ENCODE data around the gene CST9. TPM values are rescaled to one million over a fixed set of nuclear protein-coding genes. Genes with fewer than 3 reads are reported as not detected.

CST9 gene
- total and polyA plus RNA-seq, 2 of the 13 experiments (the other 11 are each of a cell fraction or from before 2014, with no cell fraction given): 0.07 TPM; not detected in 1

GRCh38 chr20:23634985-23635767, 29.5 kb upstream of the CST9 start (continued):
- TF ChIP-seq, protein P1, sequence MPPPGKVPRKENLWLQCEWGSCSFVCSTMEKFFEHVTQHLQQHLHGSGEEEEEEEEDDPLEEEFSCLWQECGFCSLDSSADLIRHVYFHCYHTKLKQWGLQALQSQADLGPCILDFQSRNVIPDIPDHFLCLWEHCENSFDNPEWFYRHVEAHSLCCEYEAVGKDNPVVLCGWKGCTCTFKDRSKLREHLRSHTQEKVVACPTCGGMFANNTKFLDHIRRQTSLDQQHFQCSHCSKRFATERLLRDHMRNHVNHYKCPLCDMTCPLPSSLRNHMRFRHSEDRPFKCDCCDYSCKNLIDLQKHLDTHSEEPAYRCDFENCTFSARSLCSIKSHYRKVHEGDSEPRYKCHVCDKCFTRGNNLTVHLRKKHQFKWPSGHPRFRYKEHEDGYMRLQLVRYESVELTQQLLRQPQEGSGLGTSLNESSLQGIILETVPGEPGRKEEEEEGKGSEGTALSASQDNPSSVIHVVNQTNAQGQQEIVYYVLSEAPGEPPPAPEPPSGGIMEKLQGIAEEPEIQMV (CRISPR knock-in tag; IDR thresholded peaks at IDR 0.05; ENCODE audit: low read depth): no peak
- 0 out of 2 replicates have a peak, but pooled peaks have one; percentile 14 for TF ChIP-seq ZBTB7A (CRISPR knock-in tag; IDR thresholded peaks at IDR 0.05)
- TF ChIP-seq SMAD3 (CRISPR knock-in tag; IDR thresholded peaks at IDR 0.05): no peak
- no peak for TF ChIP-seq ZNF441 (CRISPR knock-in tag; IDR thresholded peaks at IDR 0.05; ENCODE audit: borderline replicate concordance)
- TF ChIP-seq, protein P2, sequence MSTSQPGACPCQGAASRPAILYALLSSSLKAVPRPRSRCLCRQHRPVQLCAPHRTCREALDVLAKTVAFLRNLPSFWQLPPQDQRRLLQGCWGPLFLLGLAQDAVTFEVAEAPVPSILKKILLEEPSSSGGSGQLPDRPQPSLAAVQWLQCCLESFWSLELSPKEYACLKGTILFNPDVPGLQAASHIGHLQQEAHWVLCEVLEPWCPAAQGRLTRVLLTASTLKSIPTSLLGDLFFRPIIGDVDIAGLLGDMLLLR (CRISPR knock-in tag; IDR thresholded peaks at IDR 0.05): no peak
- TF ChIP-seq TAF15 (IDR thresholded peaks at IDR 0.05; ENCODE audit: low read depth, low read length, poor library complexity, severe bottlenecking): no peak
- TF ChIP-seq ZNF772 (CRISPR knock-in tag; IDR thresholded peaks at IDR 0.05): no peak
- TF ChIP-seq HMGA1 (CRISPR knock-in tag; conservative IDR thresholded peaks at IDR 0.05): no peak
- TF ChIP-seq ADNP (CRISPR knock-in tag; IDR thresholded peaks at IDR 0.05): no peak
- TF ChIP-seq JUNB (CRISPR knock-in tag; IDR thresholded peaks at IDR 0.05; ENCODE audit: borderline replicate concordance): peak; percentile 75; the same call in 1 of the 2 replicates
- no peak for TF ChIP-seq GTF2F1 (IDR thresholded peaks at IDR 0.05; ENCODE audit: low read length)
- no peak for TF ChIP-seq ZNF451 (CRISPR knock-in tag; IDR thresholded peaks at IDR 0.05)
- no peak for TF ChIP-seq TSC22D2 (CRISPR knock-in tag; IDR thresholded peaks at IDR 0.05; ENCODE audit: borderline replicate concordance)
- peak; percentile 21 for TF ChIP-seq ZFP91 (CRISPR knock-in tag; IDR thresholded peaks at IDR 0.05; ENCODE audit: borderline replicate concordance)
- TF ChIP-seq, protein P3, sequence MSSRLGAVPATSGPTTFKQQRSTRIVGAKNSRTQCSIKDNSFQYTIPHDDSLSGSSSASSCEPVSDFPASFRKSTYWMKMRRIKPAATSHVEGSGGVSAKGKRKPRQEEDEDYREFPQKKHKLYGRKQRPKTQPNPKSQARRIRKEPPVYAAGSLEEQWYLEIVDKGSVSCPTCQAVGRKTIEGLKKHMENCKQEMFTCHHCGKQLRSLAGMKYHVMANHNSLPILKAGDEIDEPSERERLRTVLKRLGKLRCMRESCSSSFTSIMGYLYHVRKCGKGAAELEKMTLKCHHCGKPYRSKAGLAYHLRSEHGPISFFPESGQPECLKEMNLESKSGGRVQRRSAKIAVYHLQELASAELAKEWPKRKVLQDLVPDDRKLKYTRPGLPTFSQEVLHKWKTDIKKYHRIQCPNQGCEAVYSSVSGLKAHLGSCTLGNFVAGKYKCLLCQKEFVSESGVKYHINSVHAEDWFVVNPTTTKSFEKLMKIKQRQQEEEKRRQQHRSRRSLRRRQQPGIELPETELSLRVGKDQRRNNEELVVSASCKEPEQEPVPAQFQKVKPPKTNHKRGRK (CRISPR knock-in tag; IDR thresholded peaks at IDR 0.05): peak; percentile 78; the same call in 1 of the 2 replicates
- no peak for TF ChIP-seq CCAR2 (optimal IDR thresholded peaks at IDR 0.05; ENCODE audit: low read depth, low read length)
- TF ChIP-seq AKAP8 (CRISPR knock-in tag; IDR thresholded peaks at IDR 0.05): peak; percentile 24; the same call in 1 of the 2 replicates
- TF ChIP-seq, protein P4, sequence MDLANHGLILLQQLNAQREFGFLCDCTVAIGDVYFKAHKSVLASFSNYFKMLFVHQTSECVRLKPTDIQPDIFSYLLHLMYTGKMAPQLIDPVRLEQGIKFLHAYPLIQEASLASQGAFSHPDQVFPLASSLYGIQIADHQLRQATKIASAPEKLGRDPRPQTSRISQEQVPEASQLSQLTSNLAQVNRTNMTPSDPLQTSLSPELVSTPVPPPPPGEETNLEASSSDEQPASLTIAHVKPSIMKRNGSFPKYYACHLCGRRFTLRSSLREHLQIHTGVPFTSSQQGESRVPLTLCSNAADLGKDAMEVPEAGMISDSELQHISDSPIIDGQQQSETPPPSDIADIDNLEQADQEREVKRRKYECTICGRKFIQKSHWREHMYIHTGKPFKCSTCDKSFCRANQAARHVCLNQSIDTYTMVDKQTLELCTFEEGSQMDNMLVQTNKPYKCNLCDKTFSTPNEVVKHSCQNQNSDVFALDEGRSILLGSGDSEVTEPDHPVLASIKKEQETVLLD (CRISPR knock-in tag; IDR thresholded peaks at IDR 0.05; ENCODE audit: low read depth): peak; percentile 37; the same call in 1 of the 2 replicates
- TF ChIP-seq MXD1 (CRISPR knock-in tag; IDR thresholded peaks at IDR 0.05): no peak
- TF ChIP-seq FOXP1 (IDR thresholded peaks at IDR 0.05): 0 out of 2 replicates have a peak, but pooled peaks have one; percentile 25
- TF ChIP-seq FOXP1 (CRISPR knock-in tag; IDR thresholded peaks at IDR 0.05): no peak
- TF ChIP-seq NFE2L1 (CRISPR knock-in tag; IDR thresholded peaks at IDR 0.05; ENCODE audit: borderline replicate concordance): no peak
- TF ChIP-seq MZF1 (CRISPR knock-in tag; IDR thresholded peaks at IDR 0.05; ENCODE audit: borderline replicate concordance): no peak

Measured in HepG2 (cell line).